Astrocyte of the cerebellum (primary cell): ENCODE results near the gene MAZ.

Experiments
- DNase-seq: peaks from one replicate; pipeline ENCODE4 v3.0.0-alpha.2; 2011; ENCODE audit warnings: low read depth
- H3K4me3 ChIP-seq: 2 replicates; pipeline ENCODE4 v1.5.1; 2011; ENCODE audit warnings: mild to moderate bottlenecking, low read depth, low read length, moderate library complexity
- CTCF ChIP-seq: IDR thresholded peaks from 2 replicates; pipeline ENCODE4 v1.5.1; 2012; ENCODE audit warnings: low read length, low read depth, moderate library complexity, mild to moderate bottlenecking; ENCODE audit errors: missing control alignments
- in situ Hi-C: cut with HindIII; loops from 2 replicates; pipeline ENCODE4 v1.10.0; 2017; ENCODE audit warnings: low sequenced_read_pairs

Gene MAZ

GRCh38 chr16:29858149-29858849 is 52.0 kb downstream of the MAZ start:
- in situ Hi-C loops = no loop called here
- H3K4me3 ChIP-seq = no peak overlapping the region
- TF ChIP-seq CTCF = no peak
- no peak for DNase-seq

GRCh38 chr16:29858974-29859373 is 52.6 kb downstream of the MAZ start:
- TF ChIP-seq CTCF = no peak
- in situ Hi-C loops = no loop called here
- DNase-seq = no peak

GRCh38 chr16:29860218-29860617 is 53.9 kb downstream of the MAZ start:
- in situ Hi-C loops = loop anchor here (5.0 kb wide), 1 partner anchor 82 kb away; no protein-coding TSS in a partner anchor
- H3K4me3 ChIP-seq = no peak overlapping the region
- no peak for DNase-seq
- no peak for TF ChIP-seq CTCF

More at GRCh38 chr16:29858974-29859373, 52.6 kb downstream of the MAZ start:
- H3K4me3 ChIP-seq = no peak overlapping the region
